GM23338 (cell line): Measurements from ENCODE around the gene ESPL1. TPM values are rescaled to one million over a fixed set of nuclear protein-coding genes. Genes with fewer than 3 reads are reported as not detected.
"Not testable (repeated sequence)": the region's sequence is repeated elsewhere in the genome, so short reads cannot be mapped to it uniquely, and the experiment has no call there.

ENCODE experiments used
- ATAC-seq: fragments of 200-7000 bp; cut with Tn5 transposase; 3 replicates; pipeline ENCODE4 v1.9.1; 2020
- DNase-seq: peaks from one replicate; pipeline ENCODE4 v3.0.0-alpha.2; 2015; ENCODE audit warnings: low spot score
- H2AFZ ChIP-seq: fragments of 200-600 bp; sonication (generic); 2 replicates; pipeline ENCODE4 v1.8.0; 2016; ENCODE audit warnings: antibody characterized with exemption, mild to moderate bottlenecking, moderate library complexity
- H3F3A ChIP-seq: fragments of 200-600 bp; sonication (generic); replicated peaks from 2 replicates; pipeline ENCODE4 v1.8.0; 2017; ENCODE audit warnings: antibody characterized with exemption, mixed run types, low read depth
- H3K27ac ChIP-seq: fragments of 200-600 bp; sonication (generic); 2 replicates; pipeline ENCODE4 v1.6.1; 2016; ENCODE audit warnings: low read depth
- H3K27me3 ChIP-seq: fragments of 200-600 bp; sonication (generic); 2 replicates; pipeline ENCODE4 v1.8.0; 2016; ENCODE audit warnings: mild to moderate bottlenecking, mixed run types, moderate library complexity; ENCODE audit not compliant: insufficient read depth
- H3K36me3 ChIP-seq: fragments of 200-600 bp; sonication (generic); 2 replicates; pipeline ENCODE4 v1.8.0; 2016; ENCODE audit warnings: mild to moderate bottlenecking; ENCODE audit not compliant: insufficient read depth
- H3K4me1 ChIP-seq: fragments of 200-600 bp; sonication (generic); 2 replicates; pipeline ENCODE4 v1.8.0; 2016; ENCODE audit warnings: mild to moderate bottlenecking, moderate library complexity; ENCODE audit not compliant: insufficient read depth
- H3K4me2 ChIP-seq: fragments of 200-600 bp; sonication (generic); 2 replicates; pipeline ENCODE4 v1.7.1; 2017; ENCODE audit warnings: mixed run types
- H3K4me3 ChIP-seq: fragments of 200-600 bp; sonication (generic); 2 replicates; pipeline ENCODE4 v1.6.1; 2016; ENCODE audit warnings: mixed run types
- H3K79me2 ChIP-seq: fragments of 200-600 bp; sonication (generic); replicated peaks from 2 replicates; pipeline ENCODE4 v1.8.0; 2017; ENCODE audit warnings: mild to moderate bottlenecking; ENCODE audit not compliant: insufficient read depth
- H3K9me2 ChIP-seq: fragments of 200-600 bp; sonication (generic); 2 replicates; pipeline ENCODE4 v1.8.0; 2017; ENCODE audit not compliant: insufficient read depth
- H4K20me1 ChIP-seq: fragments of 200-600 bp; sonication (generic); replicated peaks from 2 replicates; pipeline ENCODE4 v1.8.0; 2017; ENCODE audit warnings: mild to moderate bottlenecking; ENCODE audit not compliant: insufficient read depth
- H3K27ac Mint-ChIP-seq: 2 replicates; pipeline ENCODE4 v1.8.0; 2020; ENCODE audit warnings: inconsistent platforms, mild to moderate bottlenecking, moderate library complexity, mixed read lengths
- H3K27me3 Mint-ChIP-seq: 3 replicates; pipeline ENCODE4 v1.8.0; 2022; ENCODE audit warnings: low read depth, mild to moderate bottlenecking, moderate library complexity, mixed read lengths, inconsistent platforms; ENCODE audit not compliant: insufficient read depth, poor library complexity
- H3K36me3 Mint-ChIP-seq: 3 replicates; pipeline ENCODE4 v1.8.0; 2021; ENCODE audit warnings: low read depth, mild to moderate bottlenecking, inconsistent platforms, moderate library complexity, mixed read lengths
- H3K4me1 Mint-ChIP-seq: 3 replicates; pipeline ENCODE4 v1.8.0; 2020; ENCODE audit warnings: mild to moderate bottlenecking, inconsistent platforms, mixed read lengths
- H3K4me3 Mint-ChIP-seq: 3 replicates; pipeline ENCODE4 v1.8.0; 2021; ENCODE audit warnings: moderate library complexity, mild to moderate bottlenecking, inconsistent platforms, mixed read lengths
- H3K9me3 Mint-ChIP-seq: 3 replicates; pipeline ENCODE4 v1.8.0; 2020; ENCODE audit warnings: moderate library complexity, mild to moderate bottlenecking, inconsistent platforms, mixed read lengths
- CREB1 ChIP-seq: fragments of 250-450 bp; sonication (Bioruptor Pico); IDR thresholded peaks from 2 replicates; pipeline ENCODE4 v1.5.0; 2020; ENCODE audit warnings: low read depth, mild to moderate bottlenecking, moderate library complexity
- CTCF ChIP-seq, 2 experiments: fragments of 200-600 bp in 1 of 2; sonication (generic) in 1 of 2; conservative IDR thresholded peaks; 2 replicates each; pipeline versions ENCODE4 v1.5.1 to v1.6.1; 2016 to 2017; ENCODE audit warnings: antibody characterized with exemption in 2 of 2, low read depth in 2 of 2, mild to moderate bottlenecking in 2 of 2, moderate library complexity in 1 of 2
- POLR2AphosphoS5 ChIP-seq: IDR thresholded peaks from 2 replicates; pipeline ENCODE4 v1.6.1; 2016; ENCODE audit warnings: antibody characterized with exemption, low read depth
- REST ChIP-seq: IDR thresholded peaks from one replicate; pipeline ENCODE4 v1.6.1; 2018; ENCODE audit warnings: antibody characterized with exemption; ENCODE audit not compliant: unreplicated experiment
- STAT1 ChIP-seq: IDR thresholded peaks from one replicate; pipeline ENCODE4 v1.6.1; 2016; ENCODE audit warnings: antibody characterized with exemption; ENCODE audit not compliant: unreplicated experiment
- ZNF331 ChIP-seq: fragments of 250-450 bp; sonication (Bioruptor Pico); IDR thresholded peaks from 2 replicates; pipeline ENCODE4 v1.5.0; 2020; ENCODE audit warnings: low read depth, mild to moderate bottlenecking, moderate library complexity
- ZNF462 ChIP-seq: fragments of 250-450 bp; sonication (Bioruptor Pico); IDR thresholded peaks from 2 replicates; pipeline ENCODE4 v1.5.0; 2020; ENCODE audit warnings: mild to moderate bottlenecking, moderate library complexity
- polyA plus RNA-seq: library from polyadenylated mRNA; unstranded; fragments of >200 nt; fragmentation: Nextera tagmentation; extraction: Ambion mirVana; gene quantifications from 2 replicates; pipeline ENCODE4 v1.2.1, GENCODE V29; 2016
- total RNA-seq: library from RNA; depleted of rRNA; stranded (reverse); fragments of >200 nt; shearing (Covaris generic); gene quantifications from 2 replicates; pipeline ENCODE4 v1.2.3, GENCODE V29; 2014

The ESPL1 gene
- total and polyA plus RNA-seq, 2 experiments from 2014 or later = 13.2 to 56.5 TPM

- Histone ChIP-seq H3K27me3 (no peaks in the 10 kb centered on the region), H3K27ac (peak overlapping the region; percentile 80; the same call in 1 of the 2 replicates), H3K36me3 (0 out of 2 replicates have a peak, but pooled peaks cover 5% of the 10 kb centered on the region), H2AFZ (peak overlapping the region; percentile 82), H3K4me2 (peak overlapping the region; percentile 93), H4K20me1 (no peaks in the 10 kb centered on the region; the same call in 1 of the 2 replicates), H3K79me2 (peaks cover 31% of the 10 kb centered on the region), H3K4me3 (peak overlapping the region; percentile 97), H3K9me2 (no peaks in the 10 kb centered on the region), H3K4me1 (peaks cover 14% of the 10 kb centered on the region; the same call in 1 of the 2 replicates), H3F3A (peaks cover 40% of the 10 kb centered on the region)
- TF ChIP-seq CTCF (conservative IDR thresholded peaks at IDR 0.05; ENCODE audit: low read depth in 2 of 2) (no peak), POLR2AphosphoS5 (no peak), CREB1 (no peak), REST (no peak), ZNF462 (no peak), STAT1 (no peak), ZNF331 (CRISPR knock-in tag) (no peak)
- DNase-seq (no peak), ATAC-seq (no peak)
- Mint-ChIP-seq H3K9me3 (no peaks in the 10 kb centered on the region), H3K36me3 (peaks cover 58% of the 10 kb centered on the region), H3K4me1 (peaks cover 25% of the 10 kb centered on the region), H3K27me3 (peaks cover 13% of the 10 kb centered on the region), H3K4me3 (peak overlapping the region; percentile 99), H3K27ac (peak overlapping the region; percentile 98)
These were observed 27.8 kb downstream of the ESPL1 start for GRCh38 chr12:53295891-53296219.

GRCh38 chr12:53297106-53297505 lies 29.0 kb downstream of the ESPL1 start:
- H2AFZ ChIP-seq, H3K9me2 ChIP-seq, H3K9me3 Mint-ChIP-seq, H3K27ac ChIP-seq, ATAC-seq, H3K27me3 ChIP-seq, H3K4me3 ChIP-seq, DNase-seq, H3K4me2 ChIP-seq, H3K27ac Mint-ChIP-seq, H4K20me1 ChIP-seq: not testable (repeated sequence)
- Histone ChIP-seq H3F3A (peaks cover 43% of the 10 kb centered on the region), H3K4me1 (peaks cover 14% of the 10 kb centered on the region; the same call in 1 of the 2 replicates), H3K36me3 (peaks cover 12% of the 10 kb centered on the region; the same call in 1 of the 2 replicates), H3K79me2 (peaks cover 38% of the 10 kb centered on the region)
- Mint-ChIP-seq H3K4me1 (peaks cover 25% of the 10 kb centered on the region), H3K36me3 (peaks cover 63% of the 10 kb centered on the region), H3K27me3 (peaks cover 13% of the 10 kb centered on the region), H3K4me3 (peak overlapping the region; percentile 39; the same call in 2 of the 3 replicates)
